GM12878 (cell line): Measurements from ENCODE around the gene PALLD. TPM values are rescaled to one million over a fixed set of nuclear protein-coding genes. Genes with fewer than 3 reads are reported as not detected.
A peak's percentile ranks its signal among the peaks of the same experiment; 100 is the strongest.

Experiments
- ATAC-seq: fragments of 200-7000 bp; cut with Tn5 transposase; 3 replicates; pipeline ENCODE4 v1.9.1; 2020; ENCODE audit warnings: mild to moderate bottlenecking, moderate library complexity
- BruUV-seq: library from RNA; stranded (reverse); fragments of 400-500 nt; replicated peaks from 2 replicates; lab custom pipeline; 2021; lab: Mats Ljungman, UMichigan
- CTCF ChIA-PET: fragments of 300-600 bp; sonication (Branson Sonifier 250); formaldehyde crosslinking; extraction: SDS; loops from one replicate; lab custom pipeline; 2021; ENCODE audit warnings: inconsistent platforms; lab: Yijun Ruan, JAX
- POLR2A ChIA-PET: fragments of 350-600 bp; formaldehyde crosslinking; extraction: SDS; loops from one replicate; lab custom pipeline; 2021; ENCODE audit warnings: inconsistent platforms; lab: Charles Lee
- RAD21 ChIA-PET: fragments of 300-600 bp; sonication (Branson Sonifier 250); formaldehyde crosslinking; loops from one replicate; lab custom pipeline; 2023; ENCODE audit warnings: antibody characterized with exemption; ENCODE audit not compliant: unreplicated experiment; lab: Charles Lee
- SMC1A ChIA-PET: fragments of 300-600 bp; sonication (Branson Sonifier 250); formaldehyde crosslinking; loops from one replicate; lab custom pipeline; 2023; ENCODE audit not compliant: unreplicated experiment, uncharacterized antibody; lab: Charles Lee
- DNase-seq: peaks from one replicate; pipeline ENCODE4 v3.0.0-alpha.2; 2011; ENCODE audit warnings: low read depth, low spot score
- FAIRE-seq: peaks from 3 replicates; lab custom pipeline; 2011; peaks lifted over from hg19 to GRCh38; lab: Jason Lieb, UNC
- H2AFZ ChIP-seq: 2 replicates; pipeline ENCODE4 v1.6.0; 2011; ENCODE audit warnings: low read depth, low read length, control low read depth; ENCODE audit not compliant: control insufficient read depth
- H3K27ac ChIP-seq: 2 replicates; pipeline ENCODE4 v1.5.1; 2011; ENCODE audit warnings: control low read depth; ENCODE audit not compliant: control insufficient read depth, insufficient read depth
- H3K27me3 ChIP-seq, 2 experiments: replicated peaks in 1 of 2; 2 replicates each; pipeline versions ENCODE4 v1.6.0 to v1.6.1; 2011; ENCODE audit warnings: low read length in 1 of 2; ENCODE audit not compliant: control insufficient read depth in 2 of 2, insufficient read depth in 2 of 2
- H3K36me3 ChIP-seq, 2 experiments: 2 replicates each; pipeline ENCODE4 v1.5.1; 2011; ENCODE audit warnings: low read length in 1 of 2; ENCODE audit not compliant: control insufficient read depth in 2 of 2, insufficient read depth in 2 of 2
- H3K4me1 ChIP-seq: 2 replicates; pipeline ENCODE4 v1.6.1; 2011; ENCODE audit warnings: mild to moderate bottlenecking, low read length, moderate library complexity, mixed read lengths; ENCODE audit not compliant: control insufficient read depth, insufficient read depth
- H3K4me2 ChIP-seq: 2 replicates; pipeline ENCODE4 v1.6.0; 2011; ENCODE audit warnings: control low read depth; ENCODE audit not compliant: control insufficient read depth, insufficient read depth
- H3K4me3 ChIP-seq: fragments of 200-600 bp; sonication (generic); 2 replicates; pipeline ENCODE4 v1.5.1; 2016
- H3K79me2 ChIP-seq: 2 replicates; pipeline ENCODE4 v1.6.0; 2011; ENCODE audit warnings: low read length; ENCODE audit not compliant: control insufficient read depth, insufficient read depth
- H3K9ac ChIP-seq: 2 replicates; pipeline ENCODE4 v1.8.0; 2011; ENCODE audit warnings: low read length, control low read depth, mixed read lengths; ENCODE audit not compliant: control insufficient read depth, insufficient read depth
- H3K9me3 ChIP-seq: replicated peaks from 3 replicates; pipeline ENCODE4 v1.5.1; 2011; ENCODE audit warnings: mild to moderate bottlenecking, low read length; ENCODE audit not compliant: control insufficient read depth, insufficient read depth
- H4K20me1 ChIP-seq: 2 replicates; pipeline ENCODE4 v1.6.0; 2011; ENCODE audit not compliant: control insufficient read depth, insufficient read depth
- BMI1 ChIP-seq: fragments of 450-650 bp; IDR thresholded peaks from 2 replicates; pipeline ENCODE4 v1.6.1; 2016; ENCODE audit warnings: mild to moderate bottlenecking, moderate library complexity, borderline replicate concordance
- CREM ChIP-seq: IDR thresholded peaks from 2 replicates; pipeline ENCODE4 v1.6.1; 2014; ENCODE audit warnings: antibody characterized with exemption, low read depth
- NR2C2 ChIP-seq: IDR thresholded peaks from 2 replicates; pipeline ENCODE4 v1.6.1; 2011; ENCODE audit warnings: borderline replicate concordance, low read depth; ENCODE audit not compliant: control insufficient read depth, insufficient read length
- ZNF207 ChIP-seq: fragments of 450-650 bp; IDR thresholded peaks from 2 replicates; pipeline ENCODE4 v1.6.1; 2014; ENCODE audit warnings: antibody characterized with exemption, mild to moderate bottlenecking, borderline replicate concordance
- WGBS: methylation state at CpG from one replicate; pipeline ENCODE4 v1.1.6; 2016; ENCODE audit warnings: low lambda C conversion rate; ENCODE audit not compliant: insufficient replicate concordance, insufficient coverage; ENCODE audit errors: missing lambda C conversion rate; 5-methylcytosine and 5-hydroxymethylcytosine counted together
- in situ Hi-C: fragments of 300-500 bp; cut with MboI; formaldehyde crosslinking; loops from 9 replicates; pipeline ENCODE4 v1.14.3; 2018; ENCODE audit warnings: mixed read lengths
- intact Hi-C: fragments of 100-400 bp; cut with micrococcal nuclease; formaldehyde crosslinking; loops from one replicate; pipeline ENCODE4 v1.14.2; 2022; ENCODE audit not compliant: unreplicated experiment
- polyA plus RNA-seq, 11 experiments: library from polyadenylated mRNA; depleted of rRNA in 4 of 11; unstranded in 6 of 11; stranded (reverse) in 5 of 11; fragments of >200 nt; fragmentation: Nextera tagmentation in 4 of 11; fragmentation: Illumina TruSeq in 1 of 11; extraction: Ambion mirVana in 4 of 11; extraction: Trizol in 1 of 11; gene quantifications; 1 replicate in 1 of 11; 2 replicates in 10 of 11; pipeline versions ENCODE4 v1.2.1 to v1.2.3, GENCODE V29; 2011 to 2016; ENCODE audit warnings: inconsistent platforms in 2 of 11, missing spikeins in 2 of 11, low read depth in 1 of 11
- total RNA-seq, 4 experiments: library from RNA; depleted of rRNA in 3 of 4; stranded (reverse); fragments of >200 nt in 3 of 4; fragmentation: Illumina TruSeq in 1 of 4; extraction: Trizol in 1 of 4; gene quantifications; 2 replicates each; pipeline versions ENCODE4 v1.2.1 to v1.2.3, GENCODE V29; 2013 to 2021
- TF ChIP-seq, protein P1 (sequence below): IDR thresholded peaks from 2 replicates; pipeline ENCODE4 v1.6.1; 2012; ENCODE audit warnings: mild to moderate bottlenecking, low read depth, low read length

Gene PALLD
- total and polyA plus RNA-seq, 10 of the 15 experiments (the other 5 are each of a cell fraction or from before 2014, with no cell fraction given) = 1.0 to 7.7 (median 1.7) TPM

- TF ChIP-seq ZNF207 (no peak), BMI1 (no peak), CREM (no peak)
- TF ChIP-seq, protein P1, sequence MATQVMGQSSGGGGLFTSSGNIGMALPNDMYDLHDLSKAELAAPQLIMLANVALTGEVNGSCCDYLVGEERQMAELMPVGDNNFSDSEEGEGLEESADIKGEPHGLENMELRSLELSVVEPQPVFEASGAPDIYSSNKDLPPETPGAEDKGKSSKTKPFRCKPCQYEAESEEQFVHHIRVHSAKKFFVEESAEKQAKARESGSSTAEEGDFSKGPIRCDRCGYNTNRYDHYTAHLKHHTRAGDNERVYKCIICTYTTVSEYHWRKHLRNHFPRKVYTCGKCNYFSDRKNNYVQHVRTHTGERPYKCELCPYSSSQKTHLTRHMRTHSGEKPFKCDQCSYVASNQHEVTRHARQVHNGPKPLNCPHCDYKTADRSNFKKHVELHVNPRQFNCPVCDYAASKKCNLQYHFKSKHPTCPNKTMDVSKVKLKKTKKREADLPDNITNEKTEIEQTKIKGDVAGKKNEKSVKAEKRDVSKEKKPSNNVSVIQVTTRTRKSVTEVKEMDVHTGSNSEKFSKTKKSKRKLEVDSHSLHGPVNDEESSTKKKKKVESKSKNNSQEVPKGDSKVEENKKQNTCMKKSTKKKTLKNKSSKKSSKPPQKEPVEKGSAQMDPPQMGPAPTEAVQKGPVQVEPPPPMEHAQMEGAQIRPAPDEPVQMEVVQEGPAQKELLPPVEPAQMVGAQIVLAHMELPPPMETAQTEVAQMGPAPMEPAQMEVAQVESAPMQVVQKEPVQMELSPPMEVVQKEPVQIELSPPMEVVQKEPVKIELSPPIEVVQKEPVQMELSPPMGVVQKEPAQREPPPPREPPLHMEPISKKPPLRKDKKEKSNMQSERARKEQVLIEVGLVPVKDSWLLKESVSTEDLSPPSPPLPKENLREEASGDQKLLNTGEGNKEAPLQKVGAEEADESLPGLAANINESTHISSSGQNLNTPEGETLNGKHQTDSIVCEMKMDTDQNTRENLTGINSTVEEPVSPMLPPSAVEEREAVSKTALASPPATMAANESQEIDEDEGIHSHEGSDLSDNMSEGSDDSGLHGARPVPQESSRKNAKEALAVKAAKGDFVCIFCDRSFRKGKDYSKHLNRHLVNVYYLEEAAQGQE = no peak
Measured at GRCh38 chr4:168846414-168846813, 349.6 kb downstream of the PALLD start (continued).

DNA sequence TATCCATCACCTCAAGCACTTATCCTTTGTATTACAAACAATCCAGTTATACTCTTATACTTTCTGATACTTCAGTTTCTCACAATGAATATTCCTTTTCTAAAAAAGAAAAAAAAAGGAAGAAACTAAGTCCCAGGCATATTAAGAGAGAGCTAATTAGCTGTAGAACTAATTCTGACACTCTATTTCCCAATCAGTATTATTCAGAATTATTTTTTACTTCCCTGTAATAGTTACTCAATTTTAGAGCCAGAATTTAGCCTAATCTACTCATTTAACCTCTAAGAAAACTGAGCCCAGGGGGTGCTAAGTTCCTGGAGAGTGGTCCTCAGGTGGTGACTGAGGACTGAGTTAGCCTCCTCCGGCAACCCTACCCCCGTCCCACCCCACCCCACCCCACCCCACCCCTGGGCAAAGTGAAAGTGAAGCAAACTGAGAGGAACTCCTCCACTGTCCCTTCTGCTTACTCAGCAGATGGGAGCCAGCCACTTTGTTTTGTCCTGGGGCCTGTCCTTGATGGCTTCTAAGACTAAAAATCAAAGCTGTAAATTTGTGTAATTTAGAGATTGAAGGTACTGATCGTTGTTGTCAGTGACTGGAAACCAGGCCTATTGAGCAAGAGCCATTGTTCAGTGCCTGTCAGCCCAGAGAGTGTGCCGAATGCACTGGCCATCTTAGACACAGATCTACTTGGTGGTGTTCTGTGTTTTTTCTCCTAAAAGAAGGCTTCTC is 351.1 kb downstream of the PALLD start:
- ChIA-PET RAD21 (interaction anchor here (1.1 to 1.5 kb wide), 3 partner anchors 14 to 136 kb away, joined by 3 to 11 read pairs (median 3); no protein-coding TSS in a partner anchor), SMC1A (interaction anchor here (0.9 to 5.7 kb wide), 11 partner anchors 9 to 136 kb away, joined by 3 to 53 read pairs (median 4); no protein-coding TSS in a partner anchor), CTCF (interaction anchor here (0.8 to 1.7 kb wide), 6 partner anchors 14 to 137 kb away, joined by 3 to 5 read pairs (median 4); no protein-coding TSS in a partner anchor), POLR2A (interaction anchor here (1.1 kb wide), 1 partner anchor 14 kb away, joined by 3 read pairs; no protein-coding TSS in a partner anchor)
- intact Hi-C loops = no loop called here
- no peaks in the 10 kb centered on the region for H4K20me1 ChIP-seq
- no peaks in the 10 kb centered on the region for H3K4me1 ChIP-seq
- H3K4me2 ChIP-seq = no peak overlapping the region; the same call in 1 of the 2 replicates
- no peaks in the 10 kb centered on the region for H3K36me3 ChIP-seq
- no peak overlapping the region for H3K9ac ChIP-seq
- no peak overlapping the region for H2AFZ ChIP-seq
- BruUV-seq = no TSS peak
- no peaks in the 10 kb centered on the region for H3K9me3 ChIP-seq
- WGBS = 20% methylated on average over 4 of the region's 4 CpGs
- ATAC-seq = peak; percentile 66
- H3K4me3 ChIP-seq = no peak overlapping the region
- H3K27me3 ChIP-seq = no peaks in the 10 kb centered on the region
- in situ Hi-C loops = no loop called here
- no peak for DNase-seq
- H3K79me2 ChIP-seq = no peaks in the 10 kb centered on the region
- no peak for TF ChIP-seq NR2C2
- no peak overlapping the region for H3K27ac ChIP-seq
- FAIRE-seq = no peak
